ENCODE measurements around the gene G2E3.

The G2E3 gene

GRCh38 chr14:30656190-30656632, 97.3 kb downstream of the G2E3 start:
- no peak overlapping the region for H3K27ac ChIP-seq
- TF ChIP-seq CTCF (IDR thresholded peaks at IDR 0.05) (peak; percentile 90), ZFX (IDR thresholded peaks at IDR 0.05; ENCODE audit: borderline replicate concordance) (no peak)

- H3K27ac ChIP-seq: no peak overlapping the region
- no peak for TF ChIP-seq CTCF (IDR thresholded peaks at IDR 0.05)
These were observed 98.1 kb downstream of the G2E3 start for GRCh38 chr14:30657050-30657449.

GRCh38 chr14:30657606-30658163, 98.7 kb downstream of the G2E3 start:
- H3K27ac ChIP-seq: no peak overlapping the region
- no peak for TF ChIP-seq ZFX (IDR thresholded peaks at IDR 0.05; ENCODE audit: borderline replicate concordance)
- peak; percentile 40 for TF ChIP-seq CTCF (IDR thresholded peaks at IDR 0.05)

- TF ChIP-seq ZFX (IDR thresholded peaks at IDR 0.05; ENCODE audit: borderline replicate concordance): no peak
- no peak for TF ChIP-seq CTCF (IDR thresholded peaks at IDR 0.05)
- H3K27ac ChIP-seq: no peak overlapping the region
These were observed 99.7 kb downstream of the G2E3 start for GRCh38 chr14:30658645-30659044.

GRCh38 chr14:30669594-30669993, 110.6 kb downstream of the G2E3 start:
- TF ChIP-seq ZFX (IDR thresholded peaks at IDR 0.05; ENCODE audit: borderline replicate concordance) (no peak), CTCF (IDR thresholded peaks at IDR 0.05) (no peak)
- H3K27ac ChIP-seq: no peak overlapping the region

Measured in 22Rv1 (cell line).